ENCODE data around the gene UVRAG. TPM values are rescaled to one million over a fixed set of nuclear protein-coding genes. Genes with fewer than 3 reads are reported as not detected.

UVRAG gene
- total and polyA plus RNA-seq, 2 donors from 2014 or later = 7.2 to 27.9 TPM

GRCh38 chr11:75913984-75914383 lies 99.0 kb downstream of the UVRAG start:
- Histone ChIP-seq H3K4me1 (ENCODE audit: control insufficient read depth in 2 of 3, insufficient read depth in 2 of 3, low read depth in 1 of 3, low read length in 3 of 3) (no peaks in the 10 kb centered on the region), H3K36me3 (ENCODE audit: control insufficient read depth in 2 of 3, insufficient read depth in 3 of 3, low read length in 3 of 3) (no peaks in the 10 kb centered on the region)
- intact Hi-C loops (cut with DNase I) = no loop called here

GRCh38 chr11:75916882-75917281 lies 101.9 kb downstream of the UVRAG start:
- Histone ChIP-seq H3K27me3 (ENCODE audit: control insufficient read depth, insufficient read depth, low read length) (no peaks in the 10 kb centered on the region), H3K36me3 (ENCODE audit: control insufficient read depth in 2 of 3, insufficient read depth in 3 of 3, low read length in 3 of 3) (no peaks in the 10 kb centered on the region), H3K9me3 (ENCODE audit: control insufficient read depth in 2 of 3, insufficient read depth in 1 of 3, low read length in 3 of 3) (no peaks in the 10 kb centered on the region), H3K27ac (ENCODE audit: low read depth in 2 of 2, low read length in 2 of 2) (no peak overlapping the region), H3K4me1 (ENCODE audit: control insufficient read depth in 2 of 3, insufficient read depth in 2 of 3, low read depth in 1 of 3, low read length in 3 of 3) (no peaks in the 10 kb centered on the region), H3K4me3 (ENCODE audit: low read length in 3 of 3) (no peak overlapping the region), H3K9ac (ENCODE audit: low read length in 3 of 3) (no peak overlapping the region)
- intact Hi-C loops (cut with DNase I) = no loop called here
- DNase-seq = no peak
- no peak for TF ChIP-seq CTCF (IDR thresholded peaks at IDR 0.05; ENCODE audit: borderline replicate concordance, extremely low read depth, insufficient read depth)
- no peak for FAIRE-seq

More at GRCh38 chr11:75913984-75914383, 99.0 kb downstream of the UVRAG start:
- TF ChIP-seq CTCF (IDR thresholded peaks at IDR 0.05; ENCODE audit: borderline replicate concordance, extremely low read depth, insufficient read depth) = no peak
- no peak for FAIRE-seq
- no peaks in the 10 kb centered on the region for H3K9me3 ChIP-seq (ENCODE audit: control insufficient read depth in 2 of 3, insufficient read depth in 1 of 3, low read length in 3 of 3)
- H3K27me3 ChIP-seq (ENCODE audit: control insufficient read depth, insufficient read depth, low read length) = no peaks in the 10 kb centered on the region
- H3K4me3 ChIP-seq (ENCODE audit: low read length in 3 of 3) = no peak overlapping the region
- H3K9ac ChIP-seq (ENCODE audit: low read length in 3 of 3) = no peak overlapping the region
- DNase-seq = no peak
- no peak overlapping the region for H3K27ac ChIP-seq (ENCODE audit: low read depth in 2 of 2, low read length in 2 of 2)

DNA sequence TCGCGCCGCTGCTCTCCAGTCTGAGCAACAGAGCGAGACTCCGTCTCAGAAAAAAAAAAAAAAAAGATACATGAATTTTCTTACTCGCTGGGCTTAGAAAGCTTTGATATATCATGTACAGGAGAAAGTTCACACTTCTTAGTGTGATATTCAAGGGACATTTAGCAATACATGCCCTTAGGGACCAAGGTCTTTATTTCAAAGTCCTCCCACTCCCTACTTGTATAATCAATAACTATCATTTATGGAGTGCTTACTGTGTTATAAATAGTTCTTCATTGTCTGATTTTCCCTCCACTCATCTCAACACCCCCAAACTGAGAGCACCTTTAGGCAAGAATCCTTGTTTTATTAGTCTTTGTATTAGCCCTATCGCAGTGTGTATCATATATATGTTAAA lies 103.3 kb downstream of the UVRAG start:
- Histone ChIP-seq H3K27ac (ENCODE audit: low read depth in 2 of 2, low read length in 2 of 2) (no peak overlapping the region), H3K36me3 (ENCODE audit: control insufficient read depth in 2 of 3, insufficient read depth in 3 of 3, low read length in 3 of 3) (no peaks in the 10 kb centered on the region), H3K9ac (ENCODE audit: low read length in 3 of 3) (no peak overlapping the region), H3K9me3 (ENCODE audit: control insufficient read depth in 2 of 3, insufficient read depth in 1 of 3, low read length in 3 of 3) (no peaks in the 10 kb centered on the region), H3K27me3 (ENCODE audit: control insufficient read depth, insufficient read depth, low read length) (no peaks in the 10 kb centered on the region), H3K4me1 (ENCODE audit: control insufficient read depth in 2 of 3, insufficient read depth in 2 of 3, low read depth in 1 of 3, low read length in 3 of 3) (no peaks in the 10 kb centered on the region), H3K4me3 (ENCODE audit: low read length in 3 of 3) (no peak overlapping the region)
- intact Hi-C loops (cut with DNase I) = no loop called here
- DNase-seq (no peak), FAIRE-seq (no peak)
- TF ChIP-seq CTCF (IDR thresholded peaks at IDR 0.05; ENCODE audit: borderline replicate concordance, extremely low read depth, insufficient read depth) = no peak

DNA sequence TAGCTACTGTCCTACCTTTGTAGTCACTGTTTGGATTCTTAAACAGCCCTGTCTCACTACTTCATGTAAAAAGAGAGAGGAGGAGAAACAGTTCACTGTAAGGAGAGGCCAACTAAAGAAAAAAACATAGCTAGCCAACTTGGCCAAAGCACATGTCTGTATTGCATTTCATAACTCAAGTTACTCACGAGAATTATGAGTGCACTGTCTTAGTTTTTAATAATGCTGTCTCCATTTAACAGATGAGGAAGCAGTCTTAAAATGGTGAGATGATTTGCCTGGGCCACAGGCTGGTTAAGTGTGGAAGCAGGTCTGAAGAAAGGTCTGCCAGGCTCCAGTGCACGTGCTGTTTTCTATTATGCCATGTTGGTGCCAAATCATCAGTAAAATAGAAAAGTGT lies 104.5 kb downstream of the UVRAG start:
- no peaks in the 10 kb centered on the region for H3K27me3 ChIP-seq (ENCODE audit: control insufficient read depth, insufficient read depth, low read length)
- no peak overlapping the region for H3K4me3 ChIP-seq (ENCODE audit: low read length in 3 of 3)
- intact Hi-C loops (cut with DNase I) = no loop called here
- no peak for TF ChIP-seq CTCF (IDR thresholded peaks at IDR 0.05; ENCODE audit: borderline replicate concordance, extremely low read depth, insufficient read depth)
- no peaks in the 10 kb centered on the region for H3K36me3 ChIP-seq (ENCODE audit: control insufficient read depth in 2 of 3, insufficient read depth in 3 of 3, low read length in 3 of 3)
- H3K9me3 ChIP-seq (ENCODE audit: control insufficient read depth in 2 of 3, insufficient read depth in 1 of 3, low read length in 3 of 3) = no peaks in the 10 kb centered on the region
- no peaks in the 10 kb centered on the region for H3K4me1 ChIP-seq (ENCODE audit: control insufficient read depth in 2 of 3, insufficient read depth in 2 of 3, low read depth in 1 of 3, low read length in 3 of 3)
- no peak overlapping the region for H3K27ac ChIP-seq (ENCODE audit: low read depth in 2 of 2, low read length in 2 of 2)
- DNase-seq (no peak), FAIRE-seq (no peak)
- no peak overlapping the region for H3K9ac ChIP-seq (ENCODE audit: low read length in 3 of 3)

All from kidney (tissue), 14 donors.